ENCODE results near the gene MAP4.

- TF ChIP-seq POLR2AphosphoS5 (IDR thresholded peaks at IDR 0.05) = no peak
- TF ChIP-seq POLR2A (IDR thresholded peaks at IDR 0.05) = no peak
These were observed 146.1 kb downstream of the MAP4 start for GRCh38 chr3:47870156-47870555.
